GM19023 (cell line): ENCODE results near the gene DENND2A.
A peak's percentile ranks its signal among the peaks of the same experiment; 100 is the strongest.
"Not testable (repeated sequence)": the region's sequence is repeated elsewhere in the genome, so short reads cannot be mapped to it uniquely, and the experiment has no call there.

ENCODE experiments used
- ATAC-seq: cut with Tn5 transposase; IDR thresholded peaks from one replicate; pipeline ENCODE4 v1.9.1; 2021; ENCODE audit warnings: mild to moderate bottlenecking, moderate library complexity; ENCODE audit not compliant: unreplicated experiment

Gene DENND2A

GRCh38 chr7:140650367-140650766 is 9.8 kb upstream of the DENND2A start:
- ATAC-seq, result no peak

GRCh38 chr7:140649556-140650205 is 9.1 kb upstream of the DENND2A start:
- no peak for ATAC-seq

GRCh38 chr7:140646931-140647647 is 6.5 kb upstream of the DENND2A start:
- ATAC-seq, result peak; percentile 88

GRCh38 chr7:140645166-140645900 is 4.7 kb upstream of the DENND2A start:
- no peak for ATAC-seq

- not testable (repeated sequence) for ATAC-seq
These were observed 4.1 kb upstream of the DENND2A start for GRCh38 chr7:140644761-140645160.

- no peak for ATAC-seq
These were observed 2.8 kb upstream of the DENND2A start for GRCh38 chr7:140643416-140643815.

- ATAC-seq, result no peak
These were observed 1.0 kb upstream of the DENND2A start for GRCh38 chr7:140641524-140642195.

- no peak for ATAC-seq
These were observed 464 bp downstream of the DENND2A start for GRCh38 chr7:140640060-140640637.

GRCh38 chr7:140639366-140640053 is 1.1 kb downstream of the DENND2A start:
- ATAC-seq, result no peak

GRCh38 chr7:140638173-140638791 is 2.3 kb downstream of the DENND2A start:
- ATAC-seq, result no peak

- no peak for ATAC-seq
These were observed 3.2 kb downstream of the DENND2A start for GRCh38 chr7:140637400-140637799.

GRCh38 chr7:140635816-140636215 is 4.8 kb downstream of the DENND2A start:
- ATAC-seq, result no peak

- no peak for ATAC-seq
These were observed 5.3 kb downstream of the DENND2A start for GRCh38 chr7:140635345-140635744.

GRCh38 chr7:140631602-140632001 is 9.0 kb downstream of the DENND2A start:
- ATAC-seq, result no peak

- no peak for ATAC-seq
These were observed 9.6 kb downstream of the DENND2A start for GRCh38 chr7:140631021-140631420.

- ATAC-seq, result no peak
These were observed 14.4 kb downstream of the DENND2A start for GRCh38 chr7:140625908-140626868.

GRCh38 chr7:140625192-140625558 is 15.4 kb downstream of the DENND2A start:
- ATAC-seq, result not testable (repeated sequence)

- no peak for ATAC-seq
These were observed 16.0 kb downstream of the DENND2A start for GRCh38 chr7:140624392-140625191.
